ENCODE results near the gene SUSD3.
"Not testable (repeated sequence)": the region's sequence is repeated elsewhere in the genome, so short reads cannot be mapped to it uniquely, and the experiment has no call there.

SUSD3 gene

GRCh38 chr9:93058355-93059010 lies at the start of gene SUSD3:
SUSD3 (plus strand) TSS chr9:93058701; CDS start chr9:93058743, 42 bp downstream.
- no peak for DNase-seq

GRCh38 chr9:93009337-93010015 lies 49.0 kb upstream of the SUSD3 start:
- DNase-seq, result no peak

- no peak for DNase-seq
Observed at GRCh38 chr9:93010056-93010455, 48.4 kb upstream of the SUSD3 start.

- no peak for DNase-seq
Observed at GRCh38 chr9:93010704-93011103, 47.8 kb upstream of the SUSD3 start.

GRCh38 chr9:93011114-93011513 lies 47.4 kb upstream of the SUSD3 start:
- no peak for DNase-seq

GRCh38 chr9:93012963-93013855 lies 45.3 kb upstream of the SUSD3 start:
- DNase-seq, result no peak

GRCh38 chr9:93013856-93014582 lies 44.5 kb upstream of the SUSD3 start:
- no peak for DNase-seq

GRCh38 chr9:93015190-93015589 lies 43.3 kb upstream of the SUSD3 start:
- not testable (repeated sequence) for DNase-seq

- DNase-seq, result no peak
Observed at GRCh38 chr9:93017621-93018020, 40.9 kb upstream of the SUSD3 start.

- DNase-seq, result no peak
Observed at GRCh38 chr9:93020151-93020550, 38.4 kb upstream of the SUSD3 start.

- no peak for DNase-seq
Observed at GRCh38 chr9:93020771-93021670, 37.5 kb upstream of the SUSD3 start.

GRCh38 chr9:93022066-93022465 lies 36.4 kb upstream of the SUSD3 start:
- DNase-seq, result no peak

- no peak for DNase-seq
Observed at GRCh38 chr9:93022721-93023520, 35.6 kb upstream of the SUSD3 start.

- no peak for DNase-seq
Observed at GRCh38 chr9:93023521-93023815, 35.0 kb upstream of the SUSD3 start.

- no peak for DNase-seq
Observed at GRCh38 chr9:93024646-93024910, 33.9 kb upstream of the SUSD3 start.

GRCh38 chr9:93024986-93025630 lies 33.4 kb upstream of the SUSD3 start:
- no peak for DNase-seq

GRCh38 chr9:93025736-93026135 lies 32.8 kb upstream of the SUSD3 start:
- no peak for DNase-seq

GRCh38 chr9:93026640-93027039 lies 31.9 kb upstream of the SUSD3 start:
- no peak for DNase-seq

- DNase-seq, result no peak
Observed at GRCh38 chr9:93027750-93028149, 30.8 kb upstream of the SUSD3 start.

GRCh38 chr9:93028448-93029006 lies 30.0 kb upstream of the SUSD3 start:
- no peak for DNase-seq

Measured in KG1 (cell line).